GM12801 (cell line): ENCODE results near the gene FHL3.

Source experiments
- TF ChIP-seq, protein P1 (sequence below): IDR thresholded peaks from one replicate; pipeline ENCODE4 v1.5.1; 2011; ENCODE audit warnings: control low read depth; ENCODE audit not compliant: insufficient read length; ENCODE audit errors: extremely low read depth

FHL3 gene

GRCh38 chr1:38003261-38004250 is 1.8 kb downstream of the FHL3 start:
- TF ChIP-seq, protein P1, sequence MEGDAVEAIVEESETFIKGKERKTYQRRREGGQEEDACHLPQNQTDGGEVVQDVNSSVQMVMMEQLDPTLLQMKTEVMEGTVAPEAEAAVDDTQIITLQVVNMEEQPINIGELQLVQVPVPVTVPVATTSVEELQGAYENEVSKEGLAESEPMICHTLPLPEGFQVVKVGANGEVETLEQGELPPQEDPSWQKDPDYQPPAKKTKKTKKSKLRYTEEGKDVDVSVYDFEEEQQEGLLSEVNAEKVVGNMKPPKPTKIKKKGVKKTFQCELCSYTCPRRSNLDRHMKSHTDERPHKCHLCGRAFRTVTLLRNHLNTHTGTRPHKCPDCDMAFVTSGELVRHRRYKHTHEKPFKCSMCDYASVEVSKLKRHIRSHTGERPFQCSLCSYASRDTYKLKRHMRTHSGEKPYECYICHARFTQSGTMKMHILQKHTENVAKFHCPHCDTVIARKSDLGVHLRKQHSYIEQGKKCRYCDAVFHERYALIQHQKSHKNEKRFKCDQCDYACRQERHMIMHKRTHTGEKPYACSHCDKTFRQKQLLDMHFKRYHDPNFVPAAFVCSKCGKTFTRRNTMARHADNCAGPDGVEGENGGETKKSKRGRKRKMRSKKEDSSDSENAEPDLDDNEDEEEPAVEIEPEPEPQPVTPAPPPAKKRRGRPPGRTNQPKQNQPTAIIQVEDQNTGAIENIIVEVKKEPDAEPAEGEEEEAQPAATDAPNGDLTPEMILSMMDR = no peak

- TF ChIP-seq, protein P1 = no peak
Measured at GRCh38 chr1:38000529-38001455, 4.5 kb downstream of the FHL3 start.

GRCh38 chr1:38000233-38000528 is 5.1 kb downstream of the FHL3 start:
- TF ChIP-seq, protein P1 = no peak

DNA sequence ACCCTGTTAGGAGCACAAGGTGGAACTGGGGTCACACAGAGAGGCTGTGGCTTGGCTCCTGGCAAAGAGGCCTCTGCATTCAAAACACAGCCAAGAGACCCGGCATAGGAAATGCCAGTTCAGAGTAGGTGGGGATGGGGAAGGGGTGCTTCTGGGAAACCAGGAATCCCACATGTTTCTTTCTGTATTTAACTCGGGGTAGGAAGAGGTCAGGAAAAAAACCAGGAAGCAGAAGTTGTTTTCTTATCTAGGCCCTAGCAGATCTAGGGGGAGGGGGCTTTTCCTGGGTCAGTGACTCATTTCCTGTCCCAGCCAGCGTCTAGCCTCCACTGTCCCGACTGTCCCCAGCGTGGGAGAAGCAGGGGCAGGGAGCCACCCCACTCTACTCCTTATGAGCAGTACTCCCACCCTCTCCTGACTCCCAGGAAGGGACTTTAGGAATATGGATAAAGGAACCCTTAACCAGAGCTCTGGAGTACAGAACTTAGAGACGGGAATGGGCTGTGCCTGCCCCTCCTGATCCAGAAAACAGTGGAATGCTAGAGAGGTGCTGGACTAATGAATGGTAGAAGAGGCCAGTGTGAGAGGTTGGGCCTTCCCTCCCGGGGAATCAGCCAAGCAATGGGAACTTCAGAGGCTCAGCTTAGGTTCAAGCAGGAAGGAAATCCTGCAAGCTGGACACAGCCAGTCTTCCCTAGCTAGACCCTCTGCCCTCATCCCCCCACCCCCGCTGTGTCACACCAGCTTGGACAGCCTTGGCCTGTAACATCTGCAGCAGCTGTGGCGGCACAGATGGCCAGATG is 5.7 kb downstream of the FHL3 start:
- TF ChIP-seq, protein P1 = no peak

- TF ChIP-seq, protein P1 = no peak
Measured at GRCh38 chr1:37998913-37999429, 6.3 kb downstream of the FHL3 start.

GRCh38 chr1:37998089-37998808 is 7.1 kb downstream of the FHL3 start:
- TF ChIP-seq, protein P1 = no peak
